RWPE2 (cell line): ENCODE measurements around the gene ZNF391.

Experiments
- ATAC-seq: fragments of 200-7000 bp; cut with Tn5 transposase; 3 replicates; pipeline ENCODE4 v1.9.1; 2021; ENCODE audit warnings: low read depth
- DNase-seq: peaks from one replicate; pipeline ENCODE4 v3.0.0-alpha.2; 2020; ENCODE audit warnings: low spot score
- H3K27ac ChIP-seq: fragments of 450-650 bp; 2 replicates; pipeline ENCODE4 v1.5.1; 2017; ENCODE audit warnings: mild to moderate bottlenecking; ENCODE audit not compliant: poor library complexity, severe bottlenecking
- H3K27me3 ChIP-seq: fragments of 250-450 bp; sonication (Bioruptor Pico); 2 replicates; pipeline ENCODE4 v1.5.1; 2021; ENCODE audit warnings: mild to moderate bottlenecking, moderate library complexity; ENCODE audit not compliant: insufficient read depth, poor library complexity, severe bottlenecking
- H3K36me3 ChIP-seq: fragments of 250-450 bp; sonication (Bioruptor Pico); 2 replicates; pipeline ENCODE4 v1.5.1; 2020; ENCODE audit warnings: low read depth, mild to moderate bottlenecking, moderate library complexity
- H3K4me1 ChIP-seq: fragments of 250-450 bp; sonication (Bioruptor Pico); 2 replicates; pipeline ENCODE4 v1.5.1; 2021; ENCODE audit warnings: mild to moderate bottlenecking, moderate library complexity; ENCODE audit not compliant: insufficient read depth, poor library complexity, severe bottlenecking
- H3K4me3 ChIP-seq: fragments of 250-450 bp; sonication (Bioruptor Pico); 2 replicates; pipeline ENCODE4 v1.5.1; 2021; ENCODE audit warnings: mild to moderate bottlenecking, moderate library complexity; ENCODE audit not compliant: severe bottlenecking
- H3K9me3 ChIP-seq: fragments of 250-450 bp; sonication (Bioruptor Pico); 2 replicates; pipeline ENCODE4 v1.5.1; 2021; ENCODE audit warnings: mild to moderate bottlenecking, moderate library complexity; ENCODE audit not compliant: severe bottlenecking
- TF ChIP-seq, protein P1 (sequence below): fragments of 450-650 bp; IDR thresholded peaks from one replicate; pipeline ENCODE4 v1.5.1; 2017; ENCODE audit warnings: mild to moderate bottlenecking, moderate library complexity; ENCODE audit not compliant: poor library complexity, severe bottlenecking

Gene ZNF391

DNA sequence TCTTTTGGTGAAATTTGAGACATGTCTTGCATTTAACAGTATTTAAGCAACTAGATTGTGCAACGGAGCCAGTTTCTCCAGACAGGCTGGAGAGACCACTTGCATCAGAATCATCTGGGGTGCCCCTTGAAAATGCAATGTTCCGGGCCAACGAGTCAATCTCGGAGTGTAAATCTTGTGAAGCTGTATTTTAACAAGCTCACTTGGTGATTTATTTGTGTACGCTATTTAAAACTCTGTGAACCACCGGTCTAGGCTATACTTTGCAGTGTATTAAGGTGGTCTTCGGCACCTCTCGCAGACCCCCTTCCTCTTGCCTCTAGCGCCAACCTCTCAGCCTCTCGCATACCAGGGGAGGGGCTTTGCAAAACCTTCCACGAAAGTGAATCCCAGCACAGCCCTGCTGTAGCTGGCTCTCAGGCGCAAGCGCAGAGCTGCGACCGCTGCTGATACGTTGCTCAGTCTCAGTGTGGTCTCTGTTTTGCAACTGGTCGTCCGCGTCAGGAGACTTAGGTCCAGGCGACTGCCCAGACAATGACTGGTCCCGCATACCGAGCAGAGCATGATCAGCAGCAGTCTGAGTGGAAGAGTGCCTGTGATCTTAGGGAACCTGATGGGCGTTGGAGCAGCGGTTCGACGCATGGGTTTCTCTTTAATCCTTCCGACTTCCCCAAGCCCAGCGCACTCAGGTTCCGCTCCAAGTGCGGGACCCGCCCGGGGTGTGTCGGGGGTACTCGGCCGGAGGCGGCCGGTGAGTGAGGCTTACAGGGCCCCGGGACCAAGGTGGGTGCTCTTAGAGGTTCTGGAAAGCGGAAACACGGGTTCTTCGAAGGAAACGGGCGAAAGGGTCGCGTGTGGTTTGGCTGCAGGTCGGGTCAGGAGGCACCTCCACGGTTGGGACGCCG is at the start of gene ZNF391:
Gene ZNF391 (plus strand): TSS at position 467 of the 905 bp plus-strand sequence. CDS start 11,612 bp downstream, outside the sequence.
- TF ChIP-seq, protein P1, sequence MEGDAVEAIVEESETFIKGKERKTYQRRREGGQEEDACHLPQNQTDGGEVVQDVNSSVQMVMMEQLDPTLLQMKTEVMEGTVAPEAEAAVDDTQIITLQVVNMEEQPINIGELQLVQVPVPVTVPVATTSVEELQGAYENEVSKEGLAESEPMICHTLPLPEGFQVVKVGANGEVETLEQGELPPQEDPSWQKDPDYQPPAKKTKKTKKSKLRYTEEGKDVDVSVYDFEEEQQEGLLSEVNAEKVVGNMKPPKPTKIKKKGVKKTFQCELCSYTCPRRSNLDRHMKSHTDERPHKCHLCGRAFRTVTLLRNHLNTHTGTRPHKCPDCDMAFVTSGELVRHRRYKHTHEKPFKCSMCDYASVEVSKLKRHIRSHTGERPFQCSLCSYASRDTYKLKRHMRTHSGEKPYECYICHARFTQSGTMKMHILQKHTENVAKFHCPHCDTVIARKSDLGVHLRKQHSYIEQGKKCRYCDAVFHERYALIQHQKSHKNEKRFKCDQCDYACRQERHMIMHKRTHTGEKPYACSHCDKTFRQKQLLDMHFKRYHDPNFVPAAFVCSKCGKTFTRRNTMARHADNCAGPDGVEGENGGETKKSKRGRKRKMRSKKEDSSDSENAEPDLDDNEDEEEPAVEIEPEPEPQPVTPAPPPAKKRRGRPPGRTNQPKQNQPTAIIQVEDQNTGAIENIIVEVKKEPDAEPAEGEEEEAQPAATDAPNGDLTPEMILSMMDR: no peak
- no peaks in the 10 kb centered on the region for H3K4me1 ChIP-seq
- DNase-seq: peak; percentile 81
- no peaks in the 10 kb centered on the region for H3K36me3 ChIP-seq
- ATAC-seq: peak; percentile 94
- H3K27ac ChIP-seq: peak within 1 kb of the TSS; percentile 62
- H3K27me3 ChIP-seq: no peaks in the 10 kb centered on the region
- H3K9me3 ChIP-seq: peaks cover 3% of the 10 kb centered on the region
- peak within 1 kb of the TSS; percentile 68 for H3K4me3 ChIP-seq

DNA sequence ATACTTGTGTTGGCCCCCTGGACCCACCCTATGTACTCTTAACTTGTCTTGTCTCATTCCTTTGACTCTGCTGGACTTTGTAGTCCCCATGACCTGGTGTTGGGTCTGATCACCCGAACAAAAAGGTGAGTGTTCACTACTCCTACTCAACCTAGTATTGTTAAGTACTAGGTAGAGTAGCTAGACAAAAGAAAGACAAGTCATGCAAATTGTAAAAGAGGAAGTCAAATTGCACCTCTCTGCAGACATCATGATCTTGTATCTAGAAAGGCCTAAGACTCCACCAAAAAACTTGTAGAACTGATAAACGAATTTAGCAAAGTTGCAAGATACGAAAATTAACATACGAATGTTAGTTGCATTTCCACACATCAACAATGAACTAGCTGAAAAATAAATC is 35.7 kb upstream of the ZNF391 start:
- Histone ChIP-seq H3K4me3 (no peak overlapping the region), H3K9me3 (peaks cover 11% of the 10 kb centered on the region), H3K27ac (no peak overlapping the region), H3K27me3 (no peaks in the 10 kb centered on the region), H3K4me1 (no peaks in the 10 kb centered on the region), H3K36me3 (no peaks in the 10 kb centered on the region)
- DNase-seq (no peak), ATAC-seq (no peak)
- TF ChIP-seq, protein P1: no peak

DNA sequence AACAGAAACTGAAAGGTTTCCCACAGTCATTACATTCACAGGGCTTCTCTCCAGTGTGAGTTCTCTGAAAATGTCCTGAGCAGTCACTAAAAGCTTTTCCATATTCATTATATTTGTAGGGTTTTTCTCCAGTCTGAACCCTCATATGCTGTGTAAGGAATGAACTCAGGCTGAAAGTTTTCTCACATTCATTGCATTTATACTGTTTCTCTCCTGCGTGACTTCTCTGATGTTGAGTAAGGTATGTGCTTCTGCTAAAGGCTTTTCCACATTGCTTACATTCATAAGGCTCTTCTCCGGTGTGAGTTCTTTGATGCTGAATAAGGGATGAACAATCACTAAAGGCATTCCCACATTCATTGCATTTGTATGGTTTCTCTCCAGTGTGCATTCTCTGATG is 29.8 kb upstream of the ZNF391 start:
- no peak for DNase-seq
- ATAC-seq: no peak
- H3K4me3 ChIP-seq: no peak overlapping the region
- H3K27ac ChIP-seq: no peak overlapping the region
- H3K27me3 ChIP-seq: no peaks in the 10 kb centered on the region
- TF ChIP-seq, protein P1: no peak
- no peaks in the 10 kb centered on the region for H3K4me1 ChIP-seq
- H3K36me3 ChIP-seq: peaks cover 7% of the 10 kb centered on the region
- H3K9me3 ChIP-seq: peaks cover 27% of the 10 kb centered on the region

DNA sequence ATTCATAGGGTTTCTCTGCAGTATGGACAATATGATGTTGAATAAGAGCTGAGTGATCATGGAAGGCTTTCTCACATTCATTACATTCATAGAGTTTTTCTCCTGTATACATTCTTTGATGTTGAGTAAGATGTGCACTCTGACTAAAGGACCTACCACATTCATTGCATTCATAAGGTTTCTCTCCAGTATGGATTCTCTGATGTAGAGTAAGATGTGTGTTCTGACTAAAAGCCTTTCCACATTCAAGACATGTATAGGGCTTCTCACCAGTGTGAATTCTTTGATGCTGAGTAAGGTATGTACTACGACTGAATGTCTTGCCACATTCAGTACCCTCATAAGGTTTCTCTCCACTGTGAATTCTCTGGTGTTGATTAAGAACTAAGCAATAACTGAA is 29.3 kb upstream of the ZNF391 start:
- Histone ChIP-seq H3K27me3 (no peaks in the 10 kb centered on the region), H3K36me3 (peaks cover 8% of the 10 kb centered on the region), H3K27ac (no peak overlapping the region), H3K9me3 (peaks cover 27% of the 10 kb centered on the region), H3K4me1 (no peaks in the 10 kb centered on the region), H3K4me3 (no peak overlapping the region)
- no peak for DNase-seq
- ATAC-seq: no peak
- TF ChIP-seq, protein P1: no peak

DNA sequence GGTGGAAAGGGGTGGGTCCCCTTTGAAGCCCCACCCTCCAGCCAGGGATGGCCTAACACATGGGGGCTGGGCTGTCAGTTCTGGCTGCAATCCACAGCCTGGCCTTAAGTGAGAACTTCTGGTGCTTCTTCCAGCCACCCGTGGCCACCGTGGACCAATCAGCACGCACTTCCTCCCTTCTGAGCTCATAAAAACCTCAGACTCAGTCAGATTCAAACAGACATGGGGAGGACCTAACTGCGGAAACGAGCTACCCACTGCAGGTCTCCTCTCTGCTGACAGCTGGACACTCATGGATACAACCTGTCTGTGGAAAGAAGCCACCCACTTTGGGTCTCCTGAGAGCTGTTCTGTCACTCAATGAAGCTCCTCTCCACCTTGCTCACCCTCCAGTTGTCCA is 20.4 kb upstream of the ZNF391 start:
- no peak overlapping the region for H3K27ac ChIP-seq
- H3K27me3 ChIP-seq: no peaks in the 10 kb centered on the region
- TF ChIP-seq, protein P1: no peak
- H3K4me1 ChIP-seq: no peaks in the 10 kb centered on the region
- no peak for ATAC-seq
- DNase-seq: no peak
- H3K36me3 ChIP-seq: peaks cover 11% of the 10 kb centered on the region; the same call in 1 of the 2 replicates
- no peak overlapping the region for H3K4me3 ChIP-seq
- peaks cover 3% of the 10 kb centered on the region for H3K9me3 ChIP-seq
